IPS DF 19.7 (cell line): ENCODE results near the gene SLC22A4.

Experiments used
- DNase-seq: peaks from one replicate; pipeline ENCODE4 v3.0.0-alpha.2; 2013; ENCODE audit warnings: low read depth, low spot score

Gene SLC22A4

GRCh38 chr5:132293992-132294727 lies at the start of gene SLC22A4:
SLC22A4 (plus strand) TSS chr5:132294394; CDS start chr5:132294617, 223 bp downstream.
- no peak for DNase-seq

- no peak for DNase-seq
Measured at GRCh38 chr5:132245593-132245992, 48.6 kb upstream of the SLC22A4 start.

- DNase-seq = no peak
Measured at GRCh38 chr5:132246806-132247205, 47.4 kb upstream of the SLC22A4 start.

GRCh38 chr5:132250547-132250946 lies 43.6 kb upstream of the SLC22A4 start:
- DNase-seq = no peak

- no peak for DNase-seq
Measured at GRCh38 chr5:132251220-132251725, 42.9 kb upstream of the SLC22A4 start.

GRCh38 chr5:132253008-132253441 lies 41.2 kb upstream of the SLC22A4 start:
- DNase-seq = no peak

- DNase-seq = no peak
Measured at GRCh38 chr5:132253452-132254320, 40.5 kb upstream of the SLC22A4 start.

GRCh38 chr5:132254321-132254977 lies 39.7 kb upstream of the SLC22A4 start:
- no peak for DNase-seq

- DNase-seq = no peak
Measured at GRCh38 chr5:132256086-132256782, 38.0 kb upstream of the SLC22A4 start.

GRCh38 chr5:132256783-132257130 lies 37.4 kb upstream of the SLC22A4 start:
- DNase-seq = no peak

GRCh38 chr5:132257131-132258101 lies 36.8 kb upstream of the SLC22A4 start, which contains the start of gene PDLIM4:
PDLIM4 (plus strand) TSS chr5:132257696; CDS start chr5:132257735, 39 bp downstream.
- no peak for DNase-seq

- DNase-seq = no peak
Measured at GRCh38 chr5:132258102-132259068, 35.8 kb upstream of the SLC22A4 start.

- DNase-seq = no peak
Measured at GRCh38 chr5:132259069-132259851, 34.9 kb upstream of the SLC22A4 start.

GRCh38 chr5:132260051-132260450 lies 34.1 kb upstream of the SLC22A4 start:
- no peak for DNase-seq

GRCh38 chr5:132260714-132261551 lies 33.3 kb upstream of the SLC22A4 start:
- no peak for DNase-seq

- no peak for DNase-seq
Measured at GRCh38 chr5:132261881-132262845, 32.0 kb upstream of the SLC22A4 start.
